Choroid plexus epithelial cell (primary cell): ENCODE data around the gene TP53INP2.
"Not testable (repeated sequence)": the region's sequence is repeated elsewhere in the genome, so short reads cannot be mapped to it uniquely, and the experiment has no call there.

Experiments used
- DNase-seq: peaks from one replicate; pipeline ENCODE4 v3.0.0-alpha.2; 2010; ENCODE audit warnings: low read depth
- H3K4me3 ChIP-seq: 2 replicates; pipeline ENCODE4 v1.5.1; 2011; ENCODE audit warnings: low read depth, mild to moderate bottlenecking, control low read depth, low read length, moderate library complexity
- CTCF ChIP-seq: conservative IDR thresholded peaks from 2 replicates; pipeline ENCODE4 v1.5.1; 2011; ENCODE audit warnings: low read depth, mild to moderate bottlenecking, control low read depth, inconsistent platforms, low read length, moderate library complexity

The TP53INP2 gene

GRCh38 chr20:34717230-34718095 is 13.3 kb downstream of the TP53INP2 start:
- no peak for DNase-seq
- no peak overlapping the region for H3K4me3 ChIP-seq
- TF ChIP-seq CTCF: no peak

- not testable (repeated sequence) for H3K4me3 ChIP-seq
Observed at GRCh38 chr20:34719242-34720017, 15.3 kb downstream of the TP53INP2 start.

GRCh38 chr20:34720266-34720665 is 16.1 kb downstream of the TP53INP2 start:
- DNase-seq: no peak
- TF ChIP-seq CTCF: no peak
- no peak overlapping the region for H3K4me3 ChIP-seq

More at GRCh38 chr20:34719242-34720017, 15.3 kb downstream of the TP53INP2 start:
- DNase-seq: not testable (repeated sequence)

- peak; percentile 10 for DNase-seq
- not testable (repeated sequence) for H3K4me3 ChIP-seq
Observed at GRCh38 chr20:34722560-34722959, 18.4 kb downstream of the TP53INP2 start.

GRCh38 chr20:34724172-34724571 is 20.0 kb downstream of the TP53INP2 start:
- no peak for TF ChIP-seq CTCF
- DNase-seq: no peak
- no peak overlapping the region for H3K4me3 ChIP-seq

- H3K4me3 ChIP-seq: no peak overlapping the region
- no peak for TF ChIP-seq CTCF
- no peak for DNase-seq
Observed at GRCh38 chr20:34729416-34729815, 25.3 kb downstream of the TP53INP2 start.

GRCh38 chr20:34732523-34732922 is 28.4 kb downstream of the TP53INP2 start:
- H3K4me3 ChIP-seq: no peak overlapping the region
- DNase-seq: no peak
- TF ChIP-seq CTCF: no peak
